MCF 10A (cell line): ENCODE data around the gene TMEM255A. TPM values are rescaled to one million over a fixed set of nuclear protein-coding genes. Genes with fewer than 3 reads are reported as not detected.

Source experiments
- BruUV-seq: library from RNA; stranded (reverse); fragments of 400-500 nt; replicated peaks from 2 replicates; lab custom pipeline; 2021; lab: Mats Ljungman, UMichigan
- CTCF ChIA-PET: fragments of 300-600 bp; sonication (Branson Sonifier 250); formaldehyde crosslinking; extraction: SDS; loops from one replicate; lab custom pipeline; 2021; ENCODE audit warnings: antibody characterized with exemption, inconsistent platforms; lab: Yijun Ruan, JAX
- POLR2A ChIA-PET: fragments of 300-600, 350-650 bp; sonication (Branson Sonifier 250); formaldehyde crosslinking; extraction: SDS; loops from one replicate; lab custom pipeline; 2020; ENCODE audit warnings: antibody characterized with exemption, inconsistent platforms; lab: Yijun Ruan, JAX
- DNase-seq: peaks from one replicate; pipeline ENCODE4 v3.0.0-alpha.2; 2018; ENCODE audit not compliant: unreplicated experiment
- H3K27ac Mint-ChIP-seq: one replicate; pipeline ENCODE4 v1.8.0; 2022; ENCODE audit warnings: mild to moderate bottlenecking, low read depth, mixed read lengths; ENCODE audit not compliant: unreplicated experiment
- H3K27me3 Mint-ChIP-seq: one replicate; pipeline ENCODE4 v1.8.0; 2022; ENCODE audit warnings: mixed read lengths; ENCODE audit not compliant: insufficient read depth, unreplicated experiment
- H3K36me3 Mint-ChIP-seq: one replicate; pipeline ENCODE4 v1.8.0; 2022; ENCODE audit warnings: mild to moderate bottlenecking, moderate library complexity, mixed read lengths; ENCODE audit not compliant: insufficient read depth, unreplicated experiment
- H3K4me1 Mint-ChIP-seq: one replicate; pipeline ENCODE4 v1.8.0; 2022; ENCODE audit warnings: mixed read lengths; ENCODE audit not compliant: insufficient read depth, unreplicated experiment
- H3K4me3 Mint-ChIP-seq: one replicate; pipeline ENCODE4 v1.8.0; 2022; ENCODE audit warnings: mild to moderate bottlenecking, moderate library complexity, mixed read lengths; ENCODE audit not compliant: unreplicated experiment
- H3K9me3 Mint-ChIP-seq: one replicate; pipeline ENCODE4 v1.8.0; 2022; ENCODE audit warnings: mixed read lengths; ENCODE audit not compliant: unreplicated experiment
- intact Hi-C: fragments of 100-400 bp; cut with micrococcal nuclease; formaldehyde crosslinking; loops from 2 replicates; pipeline ENCODE4 v1.14.1; 2022
- total RNA-seq: library from RNA; stranded (reverse); gene quantifications from 2 replicates; pipeline ENCODE4 v1.2.3, GENCODE V29; 2022
- TF ChIP-seq, protein P1 (sequence below): fragments of 200-600 bp; IDR thresholded peaks from one replicate; pipeline ENCODE4 v1.8.0; 2022; ENCODE audit warnings: antibody characterized with exemption, mild to moderate bottlenecking; ENCODE audit not compliant: unreplicated experiment

The TMEM255A gene
- total RNA-seq, 1 experiment from 2014 or later: not detected

DNA sequence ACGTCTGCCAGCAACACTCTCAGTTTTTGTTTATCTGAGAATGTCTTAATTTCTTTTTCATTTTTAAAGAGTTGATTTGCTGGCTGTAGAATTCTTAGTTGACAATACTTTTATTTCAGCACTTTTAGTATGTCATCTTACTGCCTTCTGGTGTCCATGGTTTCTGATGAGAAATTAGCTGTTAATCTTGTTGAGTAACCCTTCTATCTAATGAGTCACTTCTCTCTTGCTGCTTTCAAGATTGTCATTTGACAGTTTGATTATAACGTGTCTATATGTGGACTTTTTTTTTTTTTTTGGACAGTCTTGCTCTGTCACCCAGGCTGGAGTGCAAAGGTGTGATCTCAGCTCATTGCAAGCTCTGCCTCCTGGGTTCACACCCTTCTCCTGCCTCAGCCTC, 24.0 kb upstream of the TMEM255A start:
- ChIA-PET CTCF (interaction anchor here (0.6 kb wide), 1 partner anchor 40 kb away, joined by 3 read pairs; no protein-coding TSS in a partner anchor), POLR2A (interaction anchor here (0.7 kb wide), 1 partner anchor 19 kb away, joined by 3 read pairs; no protein-coding TSS in a partner anchor)
- no peak overlapping the region for H3K4me3 Mint-ChIP-seq
- DNase-seq: no peak
- H3K4me1 Mint-ChIP-seq: no peaks in the 10 kb centered on the region
- intact Hi-C loops: no loop called here
- peaks cover 7% of the 10 kb centered on the region for H3K9me3 Mint-ChIP-seq
- H3K27me3 Mint-ChIP-seq: no peaks in the 10 kb centered on the region
- H3K36me3 Mint-ChIP-seq: no peaks in the 10 kb centered on the region
- H3K27ac Mint-ChIP-seq: no peak overlapping the region
- BruUV-seq: no TSS peak
- TF ChIP-seq, protein P1, sequence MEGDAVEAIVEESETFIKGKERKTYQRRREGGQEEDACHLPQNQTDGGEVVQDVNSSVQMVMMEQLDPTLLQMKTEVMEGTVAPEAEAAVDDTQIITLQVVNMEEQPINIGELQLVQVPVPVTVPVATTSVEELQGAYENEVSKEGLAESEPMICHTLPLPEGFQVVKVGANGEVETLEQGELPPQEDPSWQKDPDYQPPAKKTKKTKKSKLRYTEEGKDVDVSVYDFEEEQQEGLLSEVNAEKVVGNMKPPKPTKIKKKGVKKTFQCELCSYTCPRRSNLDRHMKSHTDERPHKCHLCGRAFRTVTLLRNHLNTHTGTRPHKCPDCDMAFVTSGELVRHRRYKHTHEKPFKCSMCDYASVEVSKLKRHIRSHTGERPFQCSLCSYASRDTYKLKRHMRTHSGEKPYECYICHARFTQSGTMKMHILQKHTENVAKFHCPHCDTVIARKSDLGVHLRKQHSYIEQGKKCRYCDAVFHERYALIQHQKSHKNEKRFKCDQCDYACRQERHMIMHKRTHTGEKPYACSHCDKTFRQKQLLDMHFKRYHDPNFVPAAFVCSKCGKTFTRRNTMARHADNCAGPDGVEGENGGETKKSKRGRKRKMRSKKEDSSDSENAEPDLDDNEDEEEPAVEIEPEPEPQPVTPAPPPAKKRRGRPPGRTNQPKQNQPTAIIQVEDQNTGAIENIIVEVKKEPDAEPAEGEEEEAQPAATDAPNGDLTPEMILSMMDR: no peak

DNA sequence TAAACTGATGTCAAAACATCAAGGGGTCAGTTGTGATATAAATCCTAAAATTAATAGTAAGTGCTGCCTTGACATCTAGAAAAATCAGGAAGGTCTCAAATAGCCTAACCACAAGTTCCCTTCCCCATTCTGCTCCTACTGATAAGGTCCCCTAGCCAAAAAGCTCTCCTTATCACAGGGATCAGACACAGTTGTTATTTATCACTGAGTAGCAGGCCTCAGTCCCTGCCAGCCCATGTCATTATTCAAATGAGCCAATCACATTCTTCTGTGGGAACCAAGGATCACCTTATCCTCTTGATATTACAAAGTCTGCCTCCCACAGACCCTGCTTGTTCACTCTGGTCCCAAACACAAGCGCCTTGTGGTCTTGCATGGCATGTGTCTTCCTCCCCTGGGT, 23.3 kb upstream of the TMEM255A start:
- Mint-ChIP-seq H3K27ac (no peak overlapping the region), H3K4me3 (no peak overlapping the region), H3K4me1 (no peaks in the 10 kb centered on the region), H3K36me3 (no peaks in the 10 kb centered on the region), H3K27me3 (no peaks in the 10 kb centered on the region), H3K9me3 (peaks cover 7% of the 10 kb centered on the region)
- POLR2A ChIA-PET: no interaction called here
- CTCF ChIA-PET: no interaction called here
- BruUV-seq: no TSS peak
- no peak for DNase-seq
- intact Hi-C loops: no loop called here
- TF ChIP-seq, protein P1: no peak

DNA sequence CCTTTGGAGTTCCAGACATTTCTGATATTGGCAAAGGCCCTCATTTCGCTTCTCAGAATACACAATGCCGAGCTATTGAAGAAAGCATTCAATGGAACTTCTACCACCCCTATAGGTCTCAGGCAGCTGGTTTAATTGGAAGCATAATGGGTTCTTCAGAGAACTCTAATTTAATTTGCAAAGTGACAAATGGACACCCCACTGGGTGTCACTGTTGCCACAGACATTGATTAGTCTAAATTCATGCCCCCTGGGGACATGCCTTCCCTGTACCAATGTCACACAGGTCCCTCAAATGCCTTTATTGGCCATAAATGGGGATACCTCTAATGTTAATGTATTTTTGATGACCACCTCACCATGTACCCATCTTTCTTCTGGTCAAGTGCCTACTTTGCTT, 22.9 kb upstream of the TMEM255A start:
- H3K9me3 Mint-ChIP-seq: peaks cover 7% of the 10 kb centered on the region
- TF ChIP-seq, protein P1: no peak
- BruUV-seq: no TSS peak
- no peaks in the 10 kb centered on the region for H3K36me3 Mint-ChIP-seq
- ChIA-PET CTCF (interaction anchor here (0.6 kb wide), 1 partner anchor 65 kb away, joined by 3 read pairs; no protein-coding TSS in a partner anchor), POLR2A (no interaction called here)
- no peak overlapping the region for H3K27ac Mint-ChIP-seq
- no peaks in the 10 kb centered on the region for H3K27me3 Mint-ChIP-seq
- no peak for DNase-seq
- no peak overlapping the region for H3K4me3 Mint-ChIP-seq
- no peaks in the 10 kb centered on the region for H3K4me1 Mint-ChIP-seq
- intact Hi-C loops: no loop called here

DNA sequence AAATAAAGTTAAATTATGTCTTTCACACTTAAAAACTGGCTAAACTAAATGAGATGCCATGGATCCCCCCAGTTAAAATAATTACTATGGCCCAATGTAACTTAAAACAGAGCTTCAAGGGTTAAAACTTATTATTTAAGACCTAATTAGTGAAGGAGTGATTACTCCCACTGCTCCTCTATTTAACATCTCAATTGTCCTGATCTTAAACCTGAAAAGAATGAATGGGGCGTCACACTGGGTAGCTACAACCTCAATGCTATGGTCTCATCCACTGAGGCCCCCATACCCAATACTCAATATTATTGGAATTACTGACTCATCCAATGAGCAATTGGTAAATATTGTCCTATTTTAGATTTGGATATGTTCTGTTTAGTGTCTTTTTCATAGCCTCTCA, 21.1 kb upstream of the TMEM255A start:
- POLR2A ChIA-PET: no interaction called here
- intact Hi-C loops: no loop called here
- Mint-ChIP-seq H3K27me3 (peaks cover 10% of the 10 kb centered on the region), H3K36me3 (no peaks in the 10 kb centered on the region), H3K4me1 (no peaks in the 10 kb centered on the region), H3K27ac (no peak overlapping the region), H3K4me3 (no peak overlapping the region), H3K9me3 (no peaks in the 10 kb centered on the region)
- no TSS peak for BruUV-seq
- CTCF ChIA-PET: interaction anchor here (0.5 kb wide), 2 partner anchors 82 to 1298 kb away, joined by 3 read pairs; partner anchors contain the start of gene ZBTB33
- DNase-seq: no peak
- TF ChIP-seq, protein P1: no peak
